SK-N-SH (cell line): ENCODE measurements around the gene OR6K2. TPM values are rescaled to one million over a fixed set of nuclear protein-coding genes. Genes with fewer than 3 reads are reported as not detected.
"Not testable (repeated sequence)": the region's sequence is repeated elsewhere in the genome, so short reads cannot be mapped to it uniquely, and the experiment has no call there.

Experiments used
- CTCF ChIA-PET: fragments of 300-600, 350-600 bp; formaldehyde crosslinking; extraction: SDS; loops from one replicate; lab custom pipeline; 2021; lab: Yijun Ruan, JAX
- POLR2A ChIA-PET: fragments of 350-600 bp; sonication (Branson Sonifier 250); formaldehyde crosslinking; extraction: SDS; loops from one replicate; lab custom pipeline; 2020; ENCODE audit warnings: antibody characterized with exemption, inconsistent platforms; lab: Yijun Ruan, JAX
- DNase-seq: peaks from one replicate; pipeline ENCODE4 v3.0.0; 2012
- H2AFZ ChIP-seq: fragments of 200-600 bp; sonication (generic); 2 replicates; pipeline ENCODE4 v1.8.1; 2016; ENCODE audit warnings: antibody characterized with exemption, mild to moderate bottlenecking, low read depth
- H3F3A ChIP-seq: fragments of 200-600 bp; sonication (generic); replicated peaks from 2 replicates; pipeline ENCODE3; 2016; ENCODE audit warnings: antibody characterized with exemption, mild to moderate bottlenecking; ENCODE audit not compliant: insufficient read depth
- H3K27ac ChIP-seq, 2 experiments: fragments of 200-500 bp in 1 of 2; fragments of 200-600 bp in 1 of 2; sonication (Bioruptor generic) in 1 of 2; sonication (generic), shearing (Covaris generic) in 1 of 2; 2 replicates each; pipeline versions ENCODE4 v1.5.1 to v1.6.1; 2014 to 2016; ENCODE audit warnings: low read depth in 2 of 2, inconsistent platforms in 1 of 2, low read length in 1 of 2, mild to moderate bottlenecking in 1 of 2, mixed read lengths in 1 of 2
- H3K27me3 ChIP-seq: fragments of 200-600 bp; sonication (generic), shearing (Covaris generic); 2 replicates; pipeline ENCODE4 v1.6.1; 2016; ENCODE audit warnings: mixed run types; ENCODE audit not compliant: insufficient read depth
- H3K36me3 ChIP-seq, 2 experiments: fragments of 200-500 bp in 1 of 2; fragments of 200-600 bp in 1 of 2; sonication (Bioruptor generic) in 1 of 2; sonication (generic) in 1 of 2; replicated peaks in 1 of 2; 2 replicates each; pipeline versions ENCODE3 to v1.5.1; 2014 to 2016; ENCODE audit warnings: low read length in 1 of 2, mild to moderate bottlenecking in 1 of 2; ENCODE audit not compliant: insufficient read depth in 2 of 2, control insufficient read depth in 1 of 2
- H3K4me1 ChIP-seq, 2 experiments: fragments of 200-500 bp in 1 of 2; fragments of 200-600 bp in 1 of 2; sonication (Bioruptor generic) in 1 of 2; sonication (generic), shearing (Covaris generic) in 1 of 2; 2 replicates each; pipeline versions ENCODE4 v1.5.1 to v1.6.1; 2014 to 2016; ENCODE audit warnings: low read depth in 1 of 2, low read length in 1 of 2, mixed run types in 1 of 2; ENCODE audit not compliant: insufficient read depth in 2 of 2, control insufficient read depth in 1 of 2
- H3K4me2 ChIP-seq: fragments of 200-600 bp; sonication (generic), shearing (Covaris generic); 2 replicates; pipeline ENCODE4 v1.6.1; 2017; ENCODE audit warnings: mixed run types
- H3K4me3 ChIP-seq, 2 experiments: fragments of 200-500 bp in 1 of 2; fragments of 200-600 bp in 1 of 2; sonication (Bioruptor generic) in 1 of 2; sonication (generic), shearing (Covaris generic) in 1 of 2; 2 replicates each; pipeline versions ENCODE4 v1.5.1 to v1.8.1; 2014 to 2016; ENCODE audit warnings: low read depth in 2 of 2, inconsistent platforms in 1 of 2, low read length in 1 of 2, mild to moderate bottlenecking in 1 of 2, mixed read lengths in 1 of 2, moderate library complexity in 1 of 2
- H3K79me2 ChIP-seq: fragments of 200-600 bp; sonication (generic); 2 replicates; pipeline ENCODE4 v1.8.1; 2017; ENCODE audit warnings: mild to moderate bottlenecking; ENCODE audit not compliant: insufficient read depth
- H3K9ac ChIP-seq: fragments of 200-600 bp; sonication (generic); 2 replicates; pipeline ENCODE4 v1.6.1; 2017; ENCODE audit warnings: mixed run types
- H3K9me2 ChIP-seq: fragments of 200-600 bp; sonication (generic); 2 replicates; pipeline ENCODE4 v1.6.1; 2017; ENCODE audit warnings: mixed run types
- H3K9me3 ChIP-seq: fragments of 200-600 bp; sonication (generic); 2 replicates; pipeline ENCODE4 v1.6.1; 2017; ENCODE audit warnings: mixed run types, mild to moderate bottlenecking, moderate library complexity
- H4K20me1 ChIP-seq: fragments of 200-600 bp; sonication (generic); 2 replicates; pipeline ENCODE4 v1.6.1; 2017; ENCODE audit warnings: mild to moderate bottlenecking, mixed run types; ENCODE audit not compliant: insufficient read depth
- CHD2 ChIP-seq: fragments of 150-350 bp; IDR thresholded peaks from 2 replicates; pipeline ENCODE4 v1.6.1; 2018; ENCODE audit warnings: low read length; ENCODE audit not compliant: partially characterized antibody
- EP300 ChIP-seq, 2 experiments: IDR thresholded peaks; 2 replicates each; pipeline versions ENCODE4 v1.4.0 to v1.6.1; 2012; ENCODE audit warnings: borderline replicate concordance in 1 of 2, low read depth in 1 of 2, low read length in 1 of 2
- EZH2phosphoT487 ChIP-seq: fragments of 200-600 bp; sonication (generic); IDR thresholded peaks from 2 replicates; pipeline ENCODE4 v1.6.1; 2017; ENCODE audit warnings: low read depth, mixed run types, mild to moderate bottlenecking, antibody characterized with exemption, moderate library complexity, borderline replicate concordance
- FOSL2 ChIP-seq: IDR thresholded peaks from 2 replicates; pipeline ENCODE4 v1.4.0; 2012; ENCODE audit warnings: low read depth, mild to moderate bottlenecking, moderate library complexity, borderline replicate concordance
- GATA2 ChIP-seq: sonication (generic); formaldehyde crosslinking; IDR thresholded peaks from 2 replicates; pipeline ENCODE4 v1.5.0; 2020; ENCODE audit warnings: mild to moderate bottlenecking, missing genetic modification reagents
- JUND ChIP-seq: IDR thresholded peaks from 2 replicates; pipeline ENCODE4 v1.4.0; 2012
- MXI1 ChIP-seq: IDR thresholded peaks from 2 replicates; pipeline ENCODE4 v1.6.1; 2012; ENCODE audit warnings: mild to moderate bottlenecking, low read depth, low read length, improper control_type of control experiment
- NFIC ChIP-seq: IDR thresholded peaks from 2 replicates; pipeline ENCODE4 v1.4.0; 2012; ENCODE audit warnings: borderline replicate concordance
- PBX3 ChIP-seq: IDR thresholded peaks from 2 replicates; pipeline ENCODE4; 2012
- RCOR1 ChIP-seq: fragments of 150-350 bp; IDR thresholded peaks from 2 replicates; pipeline ENCODE4 v1.6.1; 2017; ENCODE audit warnings: antibody characterized with exemption, low read length
- RFX5 ChIP-seq: IDR thresholded peaks from 2 replicates; pipeline ENCODE4 v1.6.1; 2012; ENCODE audit warnings: mild to moderate bottlenecking, improper control_type of control experiment, low read length
- SIN3A ChIP-seq: IDR thresholded peaks from 2 replicates; pipeline ENCODE4 v1.6.1; 2012; ENCODE audit warnings: low read depth, mild to moderate bottlenecking, low read length, moderate library complexity, borderline replicate concordance
- TCF12 ChIP-seq: IDR thresholded peaks from 2 replicates; pipeline ENCODE4 v1.4.0; 2012
- TEAD4 ChIP-seq: IDR thresholded peaks from 2 replicates; pipeline ENCODE4 v1.4.0; 2012; ENCODE audit warnings: mild to moderate bottlenecking, borderline replicate concordance; ENCODE audit not compliant: insufficient read depth
- YY1 ChIP-seq: IDR thresholded peaks from 2 replicates; pipeline ENCODE4 v1.4.0; 2012; ENCODE audit warnings: low read depth, mild to moderate bottlenecking
- ZBTB33 ChIP-seq: IDR thresholded peaks from 2 replicates; pipeline ENCODE4 v1.4.0; 2012; ENCODE audit warnings: low read depth, borderline replicate concordance
- WGBS: methylation state at CpG from one replicate; pipeline ENCODE4 v1.1.6; 2017; ENCODE audit warnings: low lambda C conversion rate; 5-methylcytosine and 5-hydroxymethylcytosine counted together
- polyA plus RNA-seq, 3 experiments: library from polyadenylated mRNA; depleted of rRNA; stranded (reverse); fragments of >200 nt; gene quantifications; 2 replicates each; pipeline ENCODE4 v1.2.3, GENCODE V29; 2012
- TF ChIP-seq, protein P1 (sequence below): fragments of 150-350 bp; IDR thresholded peaks from 2 replicates; pipeline ENCODE4 v1.6.1; 2017; ENCODE audit warnings: antibody characterized with exemption, low read length, low read depth, borderline replicate concordance
- TF ChIP-seq, protein P2 (sequence below): fragments of 200-600 bp; sonication (generic); IDR thresholded peaks from 2 replicates; pipeline ENCODE4 v1.6.1; 2017; ENCODE audit warnings: antibody characterized with exemption, mild to moderate bottlenecking, moderate library complexity

The OR6K2 gene
- polyA plus RNA-seq, 1 of the 3 experiments (the other 2 are of a cell fraction) = not detected

DNA sequence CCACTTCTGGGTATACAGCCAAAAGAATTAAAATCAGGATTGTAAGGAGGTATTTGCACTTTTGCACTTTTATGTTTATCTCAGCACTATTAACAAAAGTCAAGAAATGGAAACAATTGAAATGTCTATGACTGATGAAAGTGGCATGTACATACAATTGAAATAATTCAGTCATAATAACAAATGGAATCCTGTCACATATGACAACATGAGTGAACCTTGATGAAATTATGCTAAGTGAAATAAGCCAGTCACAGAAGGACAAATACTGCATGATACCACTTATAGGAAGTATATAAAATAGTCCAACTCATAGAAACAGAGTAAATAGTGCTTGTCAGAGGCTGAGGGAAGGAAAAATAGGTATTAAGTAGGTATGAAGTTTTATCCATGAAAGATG is 10.6 kb downstream of the OR6K2 start:
- ChIA-PET CTCF (no interaction called here), POLR2A (no interaction called here)
- Histone ChIP-seq H3K27ac (no peak overlapping the region), H3K79me2 (no peaks in the 10 kb centered on the region), H3K27me3 (0 out of 2 replicates have a peak, but pooled peaks cover 4% of the 10 kb centered on the region), H3K4me1 (no peaks in the 10 kb centered on the region), H2AFZ (no peak overlapping the region), H3F3A (no peaks in the 10 kb centered on the region), H3K4me3 (no peak overlapping the region), H3K9me3 (no peaks in the 10 kb centered on the region), H3K36me3 (no peaks in the 10 kb centered on the region), H3K9me2 (no peaks in the 10 kb centered on the region), H3K4me2 (no peak overlapping the region), H4K20me1 (no peaks in the 10 kb centered on the region), H3K9ac (no peak overlapping the region)
- DNase-seq = no peak
- TF ChIP-seq EP300 (IDR thresholded peaks at IDR 0.05; ENCODE audit: borderline replicate concordance in 1 of 2, low read depth in 1 of 2, low read length in 1 of 2) = no peak
- TF ChIP-seq SIN3A = no peak
- TF ChIP-seq NFIC = no peak
- no peak for TF ChIP-seq GATA2
- TF ChIP-seq, protein P1, sequence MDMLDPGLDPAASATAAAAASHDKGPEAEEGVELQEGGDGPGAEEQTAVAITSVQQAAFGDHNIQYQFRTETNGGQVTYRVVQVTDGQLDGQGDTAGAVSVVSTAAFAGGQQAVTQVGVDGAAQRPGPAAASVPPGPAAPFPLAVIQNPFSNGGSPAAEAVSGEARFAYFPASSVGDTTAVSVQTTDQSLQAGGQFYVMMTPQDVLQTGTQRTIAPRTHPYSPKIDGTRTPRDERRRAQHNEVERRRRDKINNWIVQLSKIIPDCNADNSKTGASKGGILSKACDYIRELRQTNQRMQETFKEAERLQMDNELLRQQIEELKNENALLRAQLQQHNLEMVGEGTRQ = no peak
- no peak for TF ChIP-seq TEAD4
- TF ChIP-seq FOSL2 = no peak

DNA sequence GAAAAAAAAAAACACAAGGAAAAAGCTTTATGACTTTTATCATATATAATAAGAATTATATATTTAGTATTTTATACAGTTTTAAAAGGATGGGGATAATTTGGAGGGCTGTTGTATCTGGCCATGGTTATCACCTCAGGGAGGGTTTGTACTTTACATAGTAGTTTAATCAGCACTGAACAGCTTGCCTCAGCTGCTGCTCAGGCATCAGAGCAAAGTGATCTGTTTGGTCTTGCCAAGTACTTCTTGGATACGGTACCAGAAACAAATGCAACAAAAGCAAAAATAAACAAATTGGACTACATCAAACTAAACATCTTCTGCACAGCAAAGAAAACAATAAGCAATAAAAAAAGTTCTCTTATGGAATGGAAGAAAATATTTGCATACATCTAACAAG is 11.3 kb downstream of the OR6K2 start:
- WGBS = 3% methylated on average over 1 of the region's 1 CpG
- TF ChIP-seq RFX5 = no peak
- TF ChIP-seq, protein P2, sequence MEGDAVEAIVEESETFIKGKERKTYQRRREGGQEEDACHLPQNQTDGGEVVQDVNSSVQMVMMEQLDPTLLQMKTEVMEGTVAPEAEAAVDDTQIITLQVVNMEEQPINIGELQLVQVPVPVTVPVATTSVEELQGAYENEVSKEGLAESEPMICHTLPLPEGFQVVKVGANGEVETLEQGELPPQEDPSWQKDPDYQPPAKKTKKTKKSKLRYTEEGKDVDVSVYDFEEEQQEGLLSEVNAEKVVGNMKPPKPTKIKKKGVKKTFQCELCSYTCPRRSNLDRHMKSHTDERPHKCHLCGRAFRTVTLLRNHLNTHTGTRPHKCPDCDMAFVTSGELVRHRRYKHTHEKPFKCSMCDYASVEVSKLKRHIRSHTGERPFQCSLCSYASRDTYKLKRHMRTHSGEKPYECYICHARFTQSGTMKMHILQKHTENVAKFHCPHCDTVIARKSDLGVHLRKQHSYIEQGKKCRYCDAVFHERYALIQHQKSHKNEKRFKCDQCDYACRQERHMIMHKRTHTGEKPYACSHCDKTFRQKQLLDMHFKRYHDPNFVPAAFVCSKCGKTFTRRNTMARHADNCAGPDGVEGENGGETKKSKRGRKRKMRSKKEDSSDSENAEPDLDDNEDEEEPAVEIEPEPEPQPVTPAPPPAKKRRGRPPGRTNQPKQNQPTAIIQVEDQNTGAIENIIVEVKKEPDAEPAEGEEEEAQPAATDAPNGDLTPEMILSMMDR = no peak
- TF ChIP-seq PBX3 = no peak
- no peak for TF ChIP-seq MXI1
- TF ChIP-seq TCF12 = no peak
- TF ChIP-seq YY1 = no peak
- TF ChIP-seq RCOR1 = no peak
- TF ChIP-seq JUND = no peak
- no peak for TF ChIP-seq ZBTB33
- TF ChIP-seq EZH2phosphoT487 = no peak
- TF ChIP-seq TEAD4 = no peak
- TF ChIP-seq FOSL2 = no peak
- TF ChIP-seq CHD2 = no peak
- no peak for TF ChIP-seq SIN3A
- no peaks in the 10 kb centered on the region for H3F3A ChIP-seq
- ChIA-PET CTCF (no interaction called here), POLR2A (no interaction called here)
- H3K27me3 ChIP-seq = 0 out of 2 replicates have a peak, but pooled peaks cover 4% of the 10 kb centered on the region
- DNase-seq = no peak
- H3K9me3 ChIP-seq = no peaks in the 10 kb centered on the region
- H3K4me1 ChIP-seq = no peaks in the 10 kb centered on the region
- H3K4me3 ChIP-seq = no peak overlapping the region
- H3K36me3 ChIP-seq = no peaks in the 10 kb centered on the region
- no peaks in the 10 kb centered on the region for H3K9me2 ChIP-seq
- H3K4me2 ChIP-seq = no peak overlapping the region
- H3K79me2 ChIP-seq = no peaks in the 10 kb centered on the region
- no peak overlapping the region for H2AFZ ChIP-seq
- no peak overlapping the region for H3K27ac ChIP-seq
- no peak overlapping the region for H3K9ac ChIP-seq
- H4K20me1 ChIP-seq = no peaks in the 10 kb centered on the region

DNA sequence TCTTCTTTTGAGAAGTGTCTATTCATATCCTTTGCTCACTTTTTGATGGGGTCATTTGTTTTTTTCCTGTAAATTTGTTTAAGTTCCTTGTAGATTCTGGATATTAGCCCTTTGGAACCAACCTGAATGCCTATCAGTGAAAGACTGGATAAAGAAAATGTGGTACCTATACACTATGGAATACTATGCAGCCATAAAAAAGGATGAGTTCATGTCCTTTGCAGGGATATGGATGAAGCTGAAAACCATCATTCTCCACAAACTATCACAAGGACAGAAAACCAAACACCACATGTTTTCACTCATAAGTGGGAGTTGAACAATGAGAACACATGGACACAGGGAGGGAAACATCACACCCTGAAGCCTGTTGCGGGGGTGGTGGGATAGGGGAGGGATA is 12.1 kb downstream of the OR6K2 start:
- H3K27me3 ChIP-seq, POLR2A ChIA-PET, H3K4me2 ChIP-seq, H3K9me3 ChIP-seq, H3K4me3 ChIP-seq, H3K4me1 ChIP-seq, H3K36me3 ChIP-seq, H3F3A ChIP-seq, CTCF ChIA-PET, H3K9ac ChIP-seq, H3K79me2 ChIP-seq, DNase-seq, H2AFZ ChIP-seq, H3K27ac ChIP-seq, H3K9me2 ChIP-seq, H4K20me1 ChIP-seq: not testable (repeated sequence)
- WGBS = 0% methylated on average over 1 of the region's 1 CpG
